Activated T-helper 9 cell treated with anti-CD3 and anti-CD28 coated beads, Interleukin-2, amount 50 U/mL, for 16 hours (primary cell): ENCODE results near the gene TMEM107.
"Not testable (repeated sequence)": the region's sequence is repeated elsewhere in the genome, so short reads cannot be mapped to it uniquely, and the experiment has no call there.

Source experiments
- DNase-seq: peaks from one replicate; pipeline ENCODE4 v3.0.0-alpha.2; 2020; ENCODE audit warnings: low read depth

TMEM107 gene

GRCh38 chr17:8176197-8176940 is at the start of gene TMEM107:
Gene TMEM107 (minus strand): TSS chr17:8176380. CDS start chr17:8176286, 94 bp downstream.
- DNase-seq: peak; percentile 81

GRCh38 chr17:8224891-8225812 is 49.0 kb upstream of the TMEM107 start:
- DNase-seq: no peak

- DNase-seq: peak; percentile 26
These were observed 47.4 kb upstream of the TMEM107 start for GRCh38 chr17:8223356-8224126.

GRCh38 chr17:8222630-8223355 is 46.6 kb upstream of the TMEM107 start:
- peak; percentile 77 for DNase-seq

- DNase-seq: no peak
These were observed 46.1 kb upstream of the TMEM107 start for GRCh38 chr17:8222380-8222629.

- peak; percentile 79 for DNase-seq
These were observed 45.6 kb upstream of the TMEM107 start for GRCh38 chr17:8221663-8222379.

GRCh38 chr17:8220783-8221662 is 44.8 kb upstream of the TMEM107 start:
- peak; percentile 78 for DNase-seq

- not testable (repeated sequence) for DNase-seq
These were observed 37.8 kb upstream of the TMEM107 start for GRCh38 chr17:8214000-8214399.

- DNase-seq: no peak
These were observed 36.4 kb upstream of the TMEM107 start for GRCh38 chr17:8212312-8213180.

- DNase-seq: no peak
These were observed 34.7 kb upstream of the TMEM107 start for GRCh38 chr17:8210761-8211458.

- DNase-seq: peak; percentile 88
These were observed 34.0 kb upstream of the TMEM107 start, which contains the start of gene AURKB for GRCh38 chr17:8209907-8210760. Gene AURKB (minus strand): TSS chr17:8210575. CDS start chr17:8210224, 351 bp downstream.

GRCh38 chr17:8206536-8206935 is 30.4 kb upstream of the TMEM107 start:
- DNase-seq: no peak

GRCh38 chr17:8204761-8205555 is 28.8 kb upstream of the TMEM107 start:
- DNase-seq: no peak

GRCh38 chr17:8192070-8192815 is 16.1 kb upstream of the TMEM107 start:
- DNase-seq: no peak

- no peak for DNase-seq
These were observed 14.3 kb upstream of the TMEM107 start for GRCh38 chr17:8190506-8190905.
